Astrocyte of the spinal cord (primary cell): ENCODE measurements around the gene AHCTF1.

Experiments
- DNase-seq: peaks from one replicate; pipeline ENCODE4 v3.0.0; 2011; ENCODE audit warnings: low read depth, low spot score
- H3K4me3 ChIP-seq: 2 replicates; pipeline ENCODE4 v1.5.1; 2011; ENCODE audit warnings: low read depth, mild to moderate bottlenecking, low read length, moderate library complexity
- CTCF ChIP-seq: IDR thresholded peaks from 2 replicates; pipeline ENCODE4 v1.5.1; 2012; ENCODE audit warnings: low read depth, mild to moderate bottlenecking, low read length, inconsistent platforms
- in situ Hi-C: cut with HindIII; loops from 2 replicates; pipeline ENCODE4 v1.10.0; 2017; ENCODE audit warnings: low sequenced_read_pairs

The AHCTF1 gene

GRCh38 chr1:246795906-246796694 is 135.6 kb downstream of the AHCTF1 start:
- DNase-seq: no peak
- in situ Hi-C loops: no loop called here
- no peak for TF ChIP-seq CTCF
- no peak overlapping the region for H3K4me3 ChIP-seq

- no peak for TF ChIP-seq CTCF
- H3K4me3 ChIP-seq: no peak overlapping the region
- in situ Hi-C loops: no loop called here
- no peak for DNase-seq
Observed at GRCh38 chr1:246794828-246795671, 136.7 kb downstream of the AHCTF1 start.

- TF ChIP-seq CTCF: no peak
- DNase-seq: no peak
- H3K4me3 ChIP-seq: no peak overlapping the region
- in situ Hi-C loops: no loop called here
Observed at GRCh38 chr1:246794048-246794827, 137.5 kb downstream of the AHCTF1 start.

GRCh38 chr1:246793356-246793896 is 138.3 kb downstream of the AHCTF1 start:
- no peak overlapping the region for H3K4me3 ChIP-seq
- in situ Hi-C loops: no loop called here
- no peak for DNase-seq
- TF ChIP-seq CTCF: no peak

- TF ChIP-seq CTCF: no peak
- no peak overlapping the region for H3K4me3 ChIP-seq
- in situ Hi-C loops: no loop called here
- no peak for DNase-seq
Observed at GRCh38 chr1:246792603-246793002, 139.1 kb downstream of the AHCTF1 start.

- no peak for TF ChIP-seq CTCF
- in situ Hi-C loops: no loop called here
- no peak overlapping the region for H3K4me3 ChIP-seq
- no peak for DNase-seq
Observed at GRCh38 chr1:246791303-246791918, 140.3 kb downstream of the AHCTF1 start.
